Cortex of kidney (tissue), 1 donor: ENCODE data around the gene ARFIP1.
"Not testable (repeated sequence)": the region's sequence is repeated elsewhere in the genome, so short reads cannot be mapped to it uniquely, and the experiment has no call there.

Experiments
- DNase-seq: peaks from one replicate; lab custom pipeline; 2025; lab: John Stamatoyannopoulos, UW

The ARFIP1 gene

DNA sequence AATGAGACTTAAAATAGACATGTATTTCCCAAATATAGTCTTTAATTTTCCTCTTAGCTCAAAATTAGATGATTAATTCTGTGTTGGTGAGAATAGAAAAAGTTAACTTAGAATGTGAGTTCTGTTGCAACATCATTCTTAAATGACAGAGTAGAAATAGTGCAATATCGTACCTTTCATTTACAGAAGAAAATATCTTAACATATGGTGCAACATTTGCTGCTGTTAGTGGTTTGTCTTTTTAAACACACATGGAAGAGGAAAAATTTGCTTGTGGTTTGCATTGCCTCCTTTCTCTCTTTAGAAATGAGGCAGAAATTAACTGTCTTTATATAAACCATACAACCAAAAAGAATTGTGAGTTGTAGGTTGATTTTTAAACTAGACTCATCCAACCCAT, 117.1 kb downstream of the ARFIP1 start:
- DNase-seq = no peak

GRCh38 chr4:152898133-152898532, 118.4 kb downstream of the ARFIP1 start:
- not testable (repeated sequence) for DNase-seq

DNA sequence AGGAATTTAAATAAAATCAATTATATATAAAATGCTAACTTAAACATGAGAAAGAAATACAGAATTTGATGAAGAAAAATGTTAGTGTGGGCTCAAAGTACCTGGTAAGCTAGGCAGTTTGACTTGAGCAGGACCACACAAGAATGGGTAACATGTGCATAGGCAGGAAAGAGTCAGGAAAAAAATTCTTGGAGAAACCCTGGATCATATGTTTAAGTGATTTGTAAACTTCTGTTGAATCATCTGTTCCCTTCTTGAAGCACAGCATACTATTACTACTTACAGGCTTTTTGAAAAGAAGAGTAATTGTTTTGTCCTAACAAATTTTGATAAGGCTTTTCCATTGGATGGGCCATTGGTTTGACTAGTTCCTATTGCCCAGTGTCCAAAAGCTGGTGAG, 118.9 kb downstream of the ARFIP1 start:
- no peak for DNase-seq

DNA sequence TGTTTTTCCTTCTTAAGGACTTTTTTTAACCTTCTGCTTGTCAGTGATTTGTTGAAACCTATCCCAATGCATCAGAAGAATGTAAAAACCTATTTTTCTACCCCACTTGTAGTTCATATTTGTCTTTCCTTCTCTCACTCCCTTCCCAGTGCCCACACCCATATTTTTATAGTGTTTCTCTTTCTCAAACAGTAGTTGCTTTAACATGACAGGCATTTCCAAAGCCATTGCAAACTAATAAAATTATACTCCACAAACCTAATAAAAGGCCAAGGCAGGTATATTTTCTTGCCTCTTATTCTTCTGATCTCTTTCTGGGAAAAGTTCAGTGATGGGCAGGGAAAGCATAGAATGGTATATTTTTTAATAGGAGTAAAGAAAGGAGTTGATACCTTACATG, 120.6 kb downstream of the ARFIP1 start:
- DNase-seq = no peak

GRCh38 chr4:152901205-152901604, 121.5 kb downstream of the ARFIP1 start:
- DNase-seq = no peak

DNA sequence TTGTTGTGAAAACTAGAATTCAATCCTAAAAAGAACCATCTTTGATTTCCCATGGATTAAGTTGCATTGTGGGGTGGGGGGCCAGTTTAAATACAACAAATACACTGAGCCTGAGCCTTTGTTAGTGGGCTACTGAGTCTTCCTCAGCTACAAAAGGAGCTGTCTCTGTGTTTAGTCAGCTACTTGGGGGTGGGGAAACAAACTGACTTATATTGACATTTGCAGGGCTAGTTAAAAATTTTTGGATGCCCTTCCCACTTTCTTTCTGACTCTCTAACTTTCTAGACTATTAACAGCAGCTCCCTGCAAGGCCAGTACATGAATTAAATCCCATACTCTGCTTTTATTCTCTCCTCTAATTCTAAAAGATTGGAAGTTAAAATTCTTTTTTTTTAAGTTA, 123.9 kb downstream of the ARFIP1 start:
- no peak for DNase-seq

DNA sequence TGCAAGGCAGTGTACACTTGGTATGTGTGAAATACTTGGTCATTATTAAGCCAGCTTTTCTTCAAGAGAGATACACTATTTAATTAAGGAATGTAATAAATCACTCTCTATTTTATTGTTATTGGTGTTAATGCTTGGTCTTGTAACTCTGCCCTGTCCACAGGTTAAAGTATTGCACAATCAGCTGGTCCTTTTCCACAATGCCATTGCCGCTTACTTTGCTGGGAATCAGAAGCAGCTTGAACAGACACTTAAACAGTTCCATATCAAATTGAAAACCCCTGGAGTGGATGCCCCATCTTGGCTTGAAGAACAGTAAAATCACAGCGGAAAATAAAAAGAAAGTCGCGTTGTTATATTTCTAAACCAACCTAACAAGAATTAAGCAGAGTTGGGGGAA, 130.1 kb downstream of the ARFIP1 start:
- DNase-seq = no peak

- DNase-seq = no peak
These were observed 130.8 kb downstream of the ARFIP1 start for GRCh38 chr4:152910521-152910920.

DNA sequence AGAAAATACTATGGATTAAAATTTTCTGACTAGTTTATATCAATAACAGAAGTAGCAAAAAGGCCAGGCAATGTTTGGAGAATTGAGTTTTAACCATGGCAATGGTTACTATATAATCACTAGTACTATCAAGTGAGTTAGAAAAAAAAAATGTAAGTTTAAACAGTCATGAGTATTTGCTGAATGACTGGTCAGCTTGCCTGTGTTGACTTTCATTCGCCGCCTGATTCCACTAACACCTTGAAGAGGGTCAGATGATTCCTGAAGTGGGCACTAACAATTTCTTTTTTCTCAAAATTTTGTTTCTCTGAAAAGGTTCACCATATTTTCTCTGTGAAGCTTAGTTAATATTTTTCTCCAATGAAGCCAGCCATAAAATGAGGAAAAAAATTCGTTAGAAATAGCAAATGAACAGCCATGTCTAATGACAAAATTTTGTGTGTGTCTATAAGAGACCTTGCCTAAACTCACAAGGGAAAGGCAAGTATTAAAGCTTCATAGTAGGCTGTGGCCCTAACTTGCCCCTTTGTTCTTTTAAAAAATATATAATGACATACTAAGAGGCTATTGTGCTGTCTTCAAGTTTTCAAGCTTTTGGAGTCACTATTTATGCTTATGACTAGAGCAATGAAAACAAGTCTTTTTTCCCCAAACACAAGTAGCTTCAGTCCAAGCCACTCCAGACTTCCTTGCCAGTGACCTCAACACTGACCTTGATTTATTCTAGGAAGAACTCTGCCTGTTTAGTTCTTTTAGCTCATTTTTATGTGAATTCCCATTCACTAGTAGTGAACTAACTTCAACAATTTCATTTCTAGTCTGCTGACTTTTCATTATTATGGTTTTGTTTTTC, 138.0 kb downstream of the ARFIP1 start:
- no peak for DNase-seq

DNA sequence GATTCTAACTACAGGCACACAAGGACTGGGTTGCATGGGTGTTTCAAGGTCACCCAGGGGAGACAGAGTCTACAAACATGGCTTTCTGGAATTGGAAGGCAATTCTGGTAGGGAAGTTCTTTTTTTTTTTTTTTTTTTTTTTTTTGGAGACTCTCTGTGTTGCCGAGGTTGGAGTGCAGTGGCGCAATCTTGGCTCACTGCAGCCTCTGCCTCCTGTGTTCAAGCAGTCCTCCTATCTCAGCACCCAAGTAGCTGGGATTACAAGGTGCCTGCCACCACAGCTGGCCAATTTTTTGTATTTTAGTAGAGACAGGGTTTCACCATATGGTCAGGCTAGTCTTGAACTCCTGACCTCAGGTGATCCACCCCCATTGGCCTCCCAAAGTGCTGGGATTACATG, 140.1 kb downstream of the ARFIP1 start:
- no peak for DNase-seq

GRCh38 chr4:152920768-152921167, 141.0 kb downstream of the ARFIP1 start:
- no peak for DNase-seq

DNA sequence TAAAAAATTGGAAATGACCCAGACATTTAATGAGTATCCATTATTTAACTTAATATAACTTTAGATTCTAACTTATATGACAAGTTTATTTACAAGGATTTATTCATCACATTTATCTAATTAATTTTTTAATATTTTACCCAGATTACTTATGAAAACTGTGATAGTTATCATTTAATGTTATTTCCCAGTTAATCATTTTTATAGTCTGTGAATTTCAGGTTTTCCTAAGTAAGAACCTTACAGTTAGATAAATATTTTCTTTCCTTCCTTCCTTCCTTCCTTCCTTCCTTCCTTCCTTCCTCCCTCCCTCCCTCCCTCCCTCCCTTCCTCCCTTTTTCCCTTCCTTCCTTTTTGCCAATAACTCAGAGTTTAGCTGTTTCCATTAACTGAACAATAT, 141.5 kb downstream of the ARFIP1 start:
- DNase-seq = no peak

- no peak for DNase-seq
These were observed 146.1 kb downstream of the ARFIP1 start for GRCh38 chr4:152925851-152926250.

DNA sequence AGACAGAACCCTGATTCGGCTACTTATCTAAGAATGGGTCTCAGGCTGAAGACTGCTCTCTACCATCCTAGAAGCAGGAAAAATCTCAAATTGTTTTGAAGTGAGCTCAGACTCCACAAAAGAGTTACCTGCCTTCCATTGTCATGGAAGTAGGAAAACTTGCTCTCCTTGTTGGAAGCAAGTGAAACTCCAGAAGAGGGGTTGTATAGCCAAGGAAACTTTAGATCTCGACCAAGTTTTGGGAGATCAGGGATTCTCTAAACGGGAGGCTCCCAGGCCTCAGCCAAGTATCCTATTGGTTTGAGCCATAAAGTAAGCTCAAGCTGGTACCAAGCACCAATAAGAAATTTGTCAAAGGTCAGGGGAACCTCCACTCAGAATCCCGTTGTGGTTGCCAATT, 147.2 kb downstream of the ARFIP1 start:
- no peak for DNase-seq

GRCh38 chr4:152927737-152928136, 148.0 kb downstream of the ARFIP1 start:
- no peak for DNase-seq

DNA sequence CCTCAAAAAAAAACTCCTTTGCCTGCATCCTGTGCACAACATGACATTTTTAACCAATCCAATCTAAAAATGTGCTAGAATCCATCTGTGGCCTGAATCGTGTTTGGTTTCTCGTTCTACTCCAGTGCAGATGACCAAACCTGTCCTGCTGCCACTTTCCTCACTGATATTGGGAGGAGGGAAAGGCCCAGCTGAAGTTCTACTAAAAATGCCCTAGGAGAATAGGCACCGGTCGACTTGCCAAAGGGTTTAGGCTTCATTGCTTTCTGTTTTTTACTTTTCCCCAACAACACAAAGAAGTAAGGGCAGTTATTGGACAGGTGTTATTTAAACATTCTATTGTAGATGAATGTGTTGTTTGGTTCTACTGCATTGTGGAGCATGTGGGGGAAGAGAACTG, 148.5 kb downstream of the ARFIP1 start:
- DNase-seq = no peak

- DNase-seq = no peak
These were observed 150.1 kb downstream of the ARFIP1 start for GRCh38 chr4:152929888-152930287.

DNA sequence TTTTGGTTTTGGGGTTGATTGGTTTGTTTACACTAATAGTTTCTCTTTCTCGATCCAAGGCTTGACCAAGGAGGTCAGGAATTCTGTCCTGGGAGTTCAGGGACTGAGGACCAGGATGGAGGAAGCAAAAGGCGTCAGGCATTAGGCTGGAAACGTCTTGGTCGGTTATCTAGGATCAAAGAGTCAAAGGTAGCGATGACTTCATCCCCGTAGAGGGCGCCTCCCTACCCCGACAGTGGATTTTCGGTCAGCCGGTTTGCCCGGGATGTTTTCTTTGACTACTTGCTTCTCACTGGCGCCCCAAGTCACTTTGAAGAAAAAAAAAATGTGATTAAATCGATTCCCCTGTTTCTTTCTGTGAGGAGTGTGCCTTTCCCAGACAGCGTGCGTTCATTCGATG, 155.4 kb downstream of the ARFIP1 start:
- no peak for DNase-seq

DNA sequence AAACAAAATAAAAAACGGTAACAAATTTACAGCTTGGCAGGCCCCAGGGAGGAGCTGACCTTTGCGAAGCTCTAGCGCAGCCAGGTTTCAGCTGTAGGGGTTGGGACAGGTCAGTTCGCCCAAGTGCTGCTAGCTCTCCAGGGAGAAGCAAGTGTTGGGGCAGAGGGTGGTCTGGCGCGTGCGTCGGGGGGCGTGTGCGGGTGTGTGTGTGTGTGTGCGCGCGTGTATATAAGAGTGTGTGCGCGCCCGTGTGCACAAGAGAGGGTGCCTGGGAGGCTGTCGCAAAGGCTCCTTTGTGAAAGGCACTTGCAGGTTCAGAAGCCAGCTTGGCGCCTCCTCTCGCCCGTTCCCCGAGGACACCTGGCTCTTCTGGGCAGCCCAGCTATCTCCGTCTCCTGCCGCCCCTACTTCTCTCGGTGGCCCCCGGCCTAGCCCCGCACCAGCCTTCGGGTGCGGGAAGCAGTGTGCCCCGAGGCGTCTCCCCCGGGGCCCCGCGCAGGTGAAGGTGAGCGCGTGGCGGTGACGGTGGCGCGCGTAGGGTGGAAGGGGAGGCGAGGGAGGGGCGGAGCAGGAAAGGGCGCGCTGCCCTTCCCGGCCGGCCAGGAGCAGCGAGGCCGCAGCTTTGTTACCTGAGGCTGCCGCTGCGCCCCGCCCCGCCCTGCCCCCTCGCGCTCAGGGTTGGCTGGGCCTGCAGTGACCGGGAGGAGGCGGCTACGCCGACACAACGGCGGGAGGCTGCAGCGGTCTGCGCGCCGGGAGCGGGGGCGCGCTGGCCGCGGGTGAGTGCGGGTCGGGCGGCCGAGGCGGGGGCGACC, 156.1 kb downstream of the ARFIP1 start, which contains the start of gene FHDC1:
FHDC1 (plus strand) TSS at position 693 of the 815 bp plus-strand sequence. CDS start 6,735 bp downstream, outside the sequence.
- DNase-seq = no peak

DNA sequence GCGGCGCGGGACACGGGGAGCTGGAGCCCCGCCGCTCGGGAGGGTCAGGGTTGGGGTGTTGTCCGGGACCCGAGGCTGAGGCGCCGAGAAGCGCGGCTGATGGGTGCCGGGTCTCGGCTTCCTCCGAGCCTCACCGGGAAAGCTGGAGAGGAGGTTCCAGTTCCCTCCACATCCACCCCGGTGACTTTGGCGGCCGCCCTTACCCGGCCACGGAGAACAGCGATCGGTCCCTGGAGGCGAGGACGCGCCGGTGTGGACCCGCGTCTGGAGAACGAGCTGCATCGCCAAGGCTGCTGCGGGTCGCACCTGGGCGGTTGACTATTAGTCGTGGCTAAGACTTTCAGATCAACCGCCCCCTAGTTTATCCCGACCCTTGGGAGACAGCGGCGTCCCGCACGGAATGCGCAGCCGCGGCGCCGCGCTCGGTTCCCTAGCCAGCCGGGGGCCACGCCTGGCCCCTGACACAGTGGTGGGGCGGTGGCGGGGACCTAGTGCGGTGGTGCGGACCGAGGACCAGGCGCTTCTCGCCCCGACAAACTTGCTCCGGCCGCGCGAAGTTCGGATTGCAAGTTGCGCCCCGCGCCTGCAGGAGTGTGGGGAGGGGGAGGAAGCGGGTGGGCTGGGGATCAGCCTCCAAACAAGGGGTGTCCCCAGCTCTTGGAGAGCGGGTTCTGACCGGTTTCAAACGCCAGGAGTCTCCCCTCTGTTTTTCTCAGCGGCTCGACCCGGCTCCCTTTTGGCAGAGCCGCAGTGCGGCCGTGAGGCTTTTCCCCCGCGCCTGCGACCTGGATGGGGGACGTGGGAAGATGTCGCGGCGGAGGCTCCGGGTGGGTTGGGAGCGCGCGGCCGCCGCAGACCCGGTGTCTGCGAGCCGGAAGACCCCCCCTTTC, 156.9 kb downstream of the ARFIP1 start:
- DNase-seq = peak; percentile 13

- DNase-seq = no peak
These were observed 157.8 kb downstream of the ARFIP1 start for GRCh38 chr4:152937336-152938236.
